ENCODE results near the gene PSKH1.

DNA sequence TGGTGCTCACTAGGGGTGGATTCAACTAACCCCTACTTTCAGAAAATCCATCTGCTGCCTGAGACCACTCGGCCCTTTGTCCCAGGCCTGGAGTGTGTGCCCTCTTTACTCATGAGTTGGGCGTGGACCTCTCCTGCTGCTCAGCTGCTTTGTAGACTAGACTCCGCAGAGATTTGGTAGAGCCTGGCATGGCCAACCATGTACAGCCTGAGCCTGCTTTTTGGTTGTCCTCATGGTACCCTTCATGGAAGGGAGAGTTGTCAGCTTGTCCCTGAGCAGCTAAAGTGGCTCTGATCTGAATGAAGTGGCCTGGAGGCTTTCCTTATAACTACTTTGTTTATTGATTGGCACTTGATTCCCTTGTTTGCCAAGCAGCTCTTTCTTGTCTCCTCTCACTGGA, 18.7 kb upstream of the PSKH1 start:
- TF ChIP-seq, protein P1, sequence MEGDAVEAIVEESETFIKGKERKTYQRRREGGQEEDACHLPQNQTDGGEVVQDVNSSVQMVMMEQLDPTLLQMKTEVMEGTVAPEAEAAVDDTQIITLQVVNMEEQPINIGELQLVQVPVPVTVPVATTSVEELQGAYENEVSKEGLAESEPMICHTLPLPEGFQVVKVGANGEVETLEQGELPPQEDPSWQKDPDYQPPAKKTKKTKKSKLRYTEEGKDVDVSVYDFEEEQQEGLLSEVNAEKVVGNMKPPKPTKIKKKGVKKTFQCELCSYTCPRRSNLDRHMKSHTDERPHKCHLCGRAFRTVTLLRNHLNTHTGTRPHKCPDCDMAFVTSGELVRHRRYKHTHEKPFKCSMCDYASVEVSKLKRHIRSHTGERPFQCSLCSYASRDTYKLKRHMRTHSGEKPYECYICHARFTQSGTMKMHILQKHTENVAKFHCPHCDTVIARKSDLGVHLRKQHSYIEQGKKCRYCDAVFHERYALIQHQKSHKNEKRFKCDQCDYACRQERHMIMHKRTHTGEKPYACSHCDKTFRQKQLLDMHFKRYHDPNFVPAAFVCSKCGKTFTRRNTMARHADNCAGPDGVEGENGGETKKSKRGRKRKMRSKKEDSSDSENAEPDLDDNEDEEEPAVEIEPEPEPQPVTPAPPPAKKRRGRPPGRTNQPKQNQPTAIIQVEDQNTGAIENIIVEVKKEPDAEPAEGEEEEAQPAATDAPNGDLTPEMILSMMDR (IDR thresholded peaks at IDR 0.05; ENCODE audit: poor library complexity): no peak
- TF ChIP-seq EZH2 (IDR thresholded peaks at IDR 0.05; ENCODE audit: borderline replicate concordance) (no peak), EZH2phosphoT487 (IDR thresholded peaks at IDR 0.05; ENCODE audit: low read depth, severe bottlenecking, unreplicated experiment) (no peak)
